HG02938 (cell line): Measurements from ENCODE around the gene HOXA5.

Experiments used
- ATAC-seq: cut with Tn5 transposase; IDR thresholded peaks from one replicate; pipeline ENCODE4 v1.9.1; 2021; ENCODE audit warnings: mild to moderate bottlenecking, moderate library complexity; ENCODE audit not compliant: unreplicated experiment

Gene HOXA5

GRCh38 chr7:27137640-27138315 lies 5.7 kb downstream of the HOXA5 start:
- ATAC-seq: no peak

- ATAC-seq: no peak
Measured at GRCh38 chr7:27134392-27134791, 9.1 kb downstream of the HOXA5 start.

GRCh38 chr7:27133409-27134231 lies 9.9 kb downstream of the HOXA5 start:
- ATAC-seq: no peak

DNA sequence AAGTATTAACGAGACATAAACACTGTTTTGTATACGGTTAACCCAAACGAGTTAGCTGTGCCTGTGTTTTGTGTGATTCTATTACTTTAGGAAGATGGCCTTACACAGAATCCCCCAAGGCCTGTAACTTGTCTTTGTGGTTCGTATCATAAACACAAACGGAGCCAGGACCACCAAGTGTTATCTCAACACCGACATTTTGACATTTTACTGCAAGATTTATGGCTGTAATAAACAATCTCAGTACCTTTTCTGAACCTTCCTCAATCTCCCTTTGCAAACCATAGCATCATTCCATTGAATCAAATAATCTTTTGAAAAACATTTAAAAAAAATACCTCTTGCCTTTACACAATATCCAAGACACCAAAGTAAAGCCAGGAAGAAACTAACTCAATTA lies 10.5 kb downstream of the HOXA5 start:
- no peak for ATAC-seq

GRCh38 chr7:27132214-27132613 lies 11.3 kb downstream of the HOXA5 start:
- no peak for ATAC-seq

DNA sequence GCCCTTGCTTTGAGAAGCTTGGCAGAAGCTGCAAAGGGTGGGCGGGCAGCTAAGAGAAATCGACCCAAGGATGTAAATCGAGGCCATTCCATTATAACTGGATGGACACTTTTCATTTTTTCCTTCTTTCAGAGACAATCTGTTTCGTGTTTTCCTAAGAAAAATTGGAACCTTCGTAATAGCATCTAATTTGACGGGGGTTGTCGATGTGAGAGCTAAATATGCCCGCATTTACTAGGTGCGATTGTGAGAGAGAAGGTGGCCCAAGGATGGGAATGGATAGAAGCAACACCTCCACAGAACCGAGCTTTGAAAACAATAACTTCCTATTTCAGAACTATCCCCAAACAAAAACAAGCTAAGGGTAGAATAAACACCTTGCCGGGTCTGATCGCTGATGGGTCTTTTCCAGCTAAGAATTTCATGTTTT lies 12.1 kb downstream of the HOXA5 start:
- no peak for ATAC-seq

- ATAC-seq: no peak
Measured at GRCh38 chr7:27130540-27131389, 12.7 kb downstream of the HOXA5 start, which contains the start of gene HOXA4. TSS of gene HOXA4 (minus strand) at chr7:27130757. CDS start at chr7:27130733, 24 bp downstream.

DNA sequence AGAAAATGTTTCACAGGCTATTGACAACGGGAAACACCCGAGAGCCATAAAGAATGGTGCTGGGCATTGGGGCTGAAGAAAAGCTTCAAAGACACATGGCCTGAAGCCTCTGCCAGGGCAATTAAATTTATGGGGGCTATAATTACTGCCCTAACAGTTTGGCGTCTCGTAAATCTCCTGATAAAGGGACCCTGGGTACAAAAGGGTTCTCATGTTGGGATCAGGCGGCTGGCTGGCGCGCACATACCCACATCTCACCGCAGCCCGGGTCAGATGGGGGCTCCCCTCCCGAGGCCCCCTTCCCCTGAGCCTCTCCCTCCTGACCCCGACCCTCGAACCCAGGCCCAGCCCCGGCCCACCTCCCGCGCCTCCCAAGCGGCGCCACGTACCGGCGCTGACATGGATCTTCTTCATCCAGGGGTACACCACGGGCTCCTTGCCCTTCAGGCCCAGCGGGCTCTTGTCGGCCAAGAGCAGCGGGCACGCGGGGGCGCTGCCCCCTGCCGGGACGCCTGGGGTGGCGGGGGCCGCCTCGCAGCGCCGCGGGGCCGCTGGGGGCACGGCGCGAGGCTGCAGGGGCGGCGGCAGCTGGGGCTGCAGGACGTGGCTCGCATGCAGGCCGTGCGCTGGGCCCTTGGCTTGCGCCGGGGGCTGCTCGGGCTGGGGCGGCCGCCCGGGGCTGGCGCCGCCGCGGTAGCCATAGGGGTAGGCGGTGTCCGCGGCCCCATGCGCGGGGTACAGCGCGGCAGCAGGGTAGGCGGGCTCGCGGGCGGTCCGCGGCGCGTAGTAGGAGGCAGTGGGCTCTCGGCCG lies 13.5 kb downstream of the HOXA5 start:
- no peak for ATAC-seq

GRCh38 chr7:27128776-27129728 lies 14.4 kb downstream of the HOXA5 start:
- ATAC-seq: no peak

DNA sequence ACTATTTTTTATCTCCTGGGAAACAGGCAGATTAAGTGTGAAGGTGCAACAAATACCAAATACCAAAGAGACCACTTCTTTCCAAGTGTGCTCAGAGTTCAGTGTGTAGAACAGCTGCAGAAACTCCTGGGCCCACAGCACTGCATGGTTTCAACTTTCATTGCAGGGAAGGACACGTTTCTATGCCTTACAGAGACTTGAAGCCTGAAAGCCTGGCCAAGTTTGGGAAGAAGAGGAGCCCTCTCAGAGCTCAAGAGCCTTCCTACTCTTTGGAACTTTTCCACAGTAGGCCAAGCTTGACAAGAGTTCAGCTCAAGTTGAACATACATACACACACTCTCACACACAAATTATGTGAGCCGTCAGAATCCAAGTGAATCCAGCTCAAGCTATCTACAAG lies 15.4 kb downstream of the HOXA5 start:
- no peak for ATAC-seq

- ATAC-seq: no peak
Measured at GRCh38 chr7:27126596-27127327, 16.7 kb downstream of the HOXA5 start.

- ATAC-seq: no peak
Measured at GRCh38 chr7:27125986-27126394, 17.5 kb downstream of the HOXA5 start.

GRCh38 chr7:27124902-27125689 lies 18.4 kb downstream of the HOXA5 start:
- ATAC-seq: no peak

DNA sequence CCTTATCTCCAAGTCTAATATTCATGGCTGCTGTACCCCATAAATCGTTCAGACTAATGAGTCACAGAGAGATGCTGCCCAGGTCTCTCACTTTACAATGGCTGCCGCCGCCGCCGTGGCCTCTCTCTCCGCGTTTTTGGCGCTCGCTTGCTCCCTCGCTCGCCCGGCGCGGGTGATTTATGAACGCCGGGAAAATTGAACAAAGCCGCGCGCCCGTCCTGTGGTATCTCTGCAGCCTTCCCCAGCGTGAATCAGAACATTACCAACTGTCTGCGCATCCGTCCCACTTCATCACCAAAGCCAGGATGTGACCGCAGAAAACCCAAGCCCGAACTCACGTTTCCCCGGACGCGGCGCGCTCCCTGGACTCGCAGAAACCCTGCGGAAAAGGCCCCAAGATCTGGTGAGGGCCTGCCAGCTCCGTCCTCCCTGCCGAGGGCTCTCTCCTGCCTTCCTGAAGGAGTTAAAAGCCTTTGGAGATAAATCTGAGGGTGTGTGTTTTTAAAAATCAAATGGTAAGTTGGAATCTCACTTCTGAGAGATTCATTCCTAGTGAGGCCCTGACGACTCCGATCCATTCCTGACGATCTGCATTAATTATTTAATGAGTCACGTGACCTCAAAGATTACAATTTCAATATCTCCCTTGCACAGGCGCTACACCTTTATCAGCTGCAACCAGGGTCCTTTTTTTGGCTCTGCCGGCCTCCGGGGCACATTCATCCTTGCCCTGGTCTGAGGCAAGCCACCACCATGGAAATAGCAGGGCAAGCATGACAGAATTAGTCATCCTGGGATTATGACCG lies 19.2 kb downstream of the HOXA5 start:
- ATAC-seq: no peak

DNA sequence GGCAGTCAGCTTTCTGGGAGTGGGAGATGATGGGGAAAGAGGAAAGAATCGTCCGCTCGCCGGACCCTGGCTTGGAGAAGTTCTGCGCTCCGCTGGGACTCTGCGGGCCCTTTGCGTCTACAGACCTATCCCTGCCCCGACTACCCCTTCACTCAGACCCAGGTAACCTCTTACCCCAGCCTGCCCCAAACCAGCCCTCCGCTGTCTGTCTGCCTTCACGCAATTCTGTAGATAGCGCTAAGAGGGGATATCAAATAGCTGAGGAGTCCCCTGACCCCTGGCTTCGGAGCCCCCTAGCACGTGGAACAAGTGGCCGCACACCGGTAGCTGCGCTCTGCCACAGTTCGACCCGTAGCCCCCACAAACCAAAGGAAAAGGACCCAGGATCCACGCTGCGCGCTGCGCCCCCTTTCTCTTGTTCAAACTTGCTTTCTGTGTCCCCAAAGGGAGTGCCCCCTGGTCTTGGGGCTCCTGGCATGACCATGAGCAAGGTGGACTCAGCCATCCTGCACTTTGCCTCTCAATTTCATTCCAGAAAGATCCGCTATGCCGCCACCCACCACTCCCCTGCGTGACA lies 19.9 kb downstream of the HOXA5 start:
- no peak for ATAC-seq

DNA sequence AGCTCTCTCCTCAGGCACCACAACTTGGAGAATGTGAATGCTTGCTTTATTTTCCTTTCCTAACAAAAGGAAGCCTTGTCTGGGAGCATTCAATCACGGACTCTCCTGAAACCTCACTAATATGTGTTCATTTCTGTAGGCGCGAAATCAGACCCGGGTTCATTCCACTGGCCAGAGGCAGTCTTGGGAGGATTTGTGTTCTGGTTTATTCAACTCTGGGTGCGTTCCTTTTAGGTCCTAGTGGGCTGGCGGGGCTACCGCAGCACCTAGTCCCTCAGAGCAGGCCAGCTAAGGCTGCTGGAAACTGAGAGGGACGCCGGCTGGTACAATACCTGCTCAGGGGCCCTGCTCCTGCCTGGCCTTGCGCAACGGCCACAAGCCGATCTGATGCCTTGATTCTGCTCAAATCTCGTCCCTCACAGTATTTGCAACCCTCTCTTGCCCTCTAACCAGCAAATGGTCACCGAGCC lies 20.4 kb downstream of the HOXA5 start:
- ATAC-seq: no peak
